HepG2 (cell line): Measurements from ENCODE around the gene DIAPH1. TPM values are rescaled to one million over a fixed set of nuclear protein-coding genes. Genes with fewer than 3 reads are reported as not detected.

Experiments used
- ATAC-seq: fragments of 200-7000 bp; cut with Tn5 transposase; 3 replicates; pipeline ENCODE4 v1.9.1; 2020; ENCODE audit warnings: mild to moderate bottlenecking, moderate library complexity
- BruUV-seq: library from RNA; stranded (reverse); fragments of 400-500 nt; replicated peaks from 2 replicates; lab custom pipeline; 2021; lab: Mats Ljungman, UMichigan
- CTCF ChIA-PET: fragments of 300-600 bp; formaldehyde crosslinking; extraction: SDS; loops from one replicate; lab custom pipeline; 2021; ENCODE audit warnings: low total read pairs, inconsistent platforms, low intra/inter-chr PET ratio; lab: Yijun Ruan, JAX
- POLR2A ChIA-PET: fragments of 350-600 bp; sonication (Branson Sonifier 250); formaldehyde crosslinking; loops from one replicate; lab custom pipeline; 2020; ENCODE audit warnings: antibody characterized with exemption, inconsistent platforms; lab: Yijun Ruan, JAX
- DNase-seq: peaks from one replicate; pipeline ENCODE4 v3.0.0-alpha.2; 2015; ENCODE audit warnings: low spot score
- FAIRE-seq: peaks from 3 replicates; lab custom pipeline; 2011; peaks lifted over from hg19 to GRCh38; lab: Jason Lieb, UNC
- H2AFZ ChIP-seq: one replicate; pipeline ENCODE4 v1.6.1; 2011; ENCODE audit warnings: low read length, inconsistent platforms
- H3K27ac ChIP-seq: fragments of 300-600 bp; 3 replicates; pipeline ENCODE4 v1.8.0; 2011; ENCODE audit warnings: mixed run types, mild to moderate bottlenecking, mixed read lengths, low read length, inconsistent platforms; ENCODE audit not compliant: insufficient read depth; ENCODE audit errors: extremely low read length
- H3K27me3 ChIP-seq, 2 experiments: fragments of 200-600 bp in 1 of 2; 2 replicates in 1 of 2; 3 replicates in 1 of 2; pipeline versions ENCODE4 v1.6.0 to v1.8.0; 2011; ENCODE audit warnings: low read length in 2 of 2, mild to moderate bottlenecking in 2 of 2, moderate library complexity in 2 of 2, inconsistent platforms in 1 of 2; ENCODE audit not compliant: insufficient read depth in 2 of 2, control insufficient read depth in 1 of 2
- H3K36me3 ChIP-seq, 2 experiments: fragments of 200-600 bp in 1 of 2; replicated peaks in 1 of 2; 2 replicates in 1 of 2; 3 replicates in 1 of 2; pipeline versions ENCODE4 v1.5.1 to v1.8.0; 2011; ENCODE audit warnings: low read length in 2 of 2, inconsistent platforms in 1 of 2; ENCODE audit not compliant: insufficient read depth in 2 of 2, control insufficient read depth in 1 of 2
- H3K4me1 ChIP-seq: 2 replicates; pipeline ENCODE4 v1.5.1; 2012; ENCODE audit warnings: low read length, inconsistent platforms; ENCODE audit not compliant: insufficient read depth
- H3K4me2 ChIP-seq: 2 replicates; pipeline ENCODE4 v1.6.0; 2011; ENCODE audit warnings: low read depth, low read length, inconsistent platforms
- H3K4me3 ChIP-seq, 3 experiments: fragments of 200-600 bp in 1 of 3; sonication (generic), shearing (Covaris generic) in 1 of 3; replicated peaks in 1 of 3; 2 replicates each; pipeline ENCODE4 v1.5.1; 2011 to 2016; ENCODE audit warnings: low read length in 3 of 3, inconsistent platforms in 2 of 3, low read depth in 2 of 3, mild to moderate bottlenecking in 2 of 3, control low read depth in 1 of 3, mixed read lengths in 1 of 3; ENCODE audit not compliant: insufficient read depth in 1 of 3
- H3K79me2 ChIP-seq: one replicate; pipeline ENCODE4 v1.6.1; 2011; ENCODE audit warnings: low read length, inconsistent platforms; ENCODE audit not compliant: insufficient read depth
- H3K9ac ChIP-seq: 2 replicates; pipeline ENCODE4 v1.6.0; 2011; ENCODE audit warnings: mild to moderate bottlenecking, low read depth, low read length, inconsistent platforms; ENCODE audit not compliant: insufficient read depth
- H3K9me3 ChIP-seq: 2 replicates; pipeline ENCODE4 v1.5.1; 2012; ENCODE audit warnings: mild to moderate bottlenecking, low read length
- H4K20me1 ChIP-seq: 2 replicates; pipeline ENCODE4 v1.6.0; 2011; ENCODE audit warnings: inconsistent platforms, mild to moderate bottlenecking, low read length, moderate library complexity; ENCODE audit not compliant: insufficient read depth
- ATM ChIP-seq: fragments of 450-650 bp; IDR thresholded peaks from 2 replicates; pipeline ENCODE4 v1.7.1; 2017; ENCODE audit warnings: mild to moderate bottlenecking, borderline replicate concordance
- GATA4 ChIP-seq: sonication (generic); IDR thresholded peaks from 2 replicates; pipeline ENCODE4 v1.6.1; 2016; ENCODE audit warnings: antibody characterized with exemption, low read depth, borderline replicate concordance
- HNRNPUL1 ChIP-seq: fragments of 200-400 bp; formaldehyde crosslinking; IDR thresholded peaks from 2 replicates; pipeline ENCODE4 v1.6.1; 2017; ENCODE audit warnings: low read depth, mild to moderate bottlenecking, low read length, moderate library complexity
- ZBTB7A ChIP-seq: sonication (generic); formaldehyde crosslinking; IDR thresholded peaks from 2 replicates; pipeline ENCODE4 v1.8.0; 2022; ENCODE audit warnings: mild to moderate bottlenecking, missing genetic modification reagents
- ZNF816 ChIP-seq: sonication (generic); formaldehyde crosslinking; IDR thresholded peaks from 2 replicates; pipeline ENCODE4 v1.8.0; 2022; ENCODE audit warnings: missing genetic modification reagents, mild to moderate bottlenecking, borderline replicate concordance
- WGBS: methylation state at CpG from one replicate; pipeline ENCODE4 v1.1.6; 2017; ENCODE audit warnings: low lambda C conversion rate; 5-methylcytosine and 5-hydroxymethylcytosine counted together
- in situ Hi-C: cut with HindIII; loops from 2 replicates; pipeline ENCODE4 v1.10.0; 2017; ENCODE audit warnings: low pct_unique_long_range_greater_than_20kb; ENCODE audit not compliant: extremely low pct_ligation_motif_present
- intact Hi-C: fragments of 100-400 bp; cut with micrococcal nuclease; formaldehyde crosslinking; loops from one replicate; pipeline ENCODE4 v1.10.0; 2022; ENCODE audit not compliant: unreplicated experiment
- polyA plus RNA-seq, 8 experiments: library from polyadenylated mRNA; depleted of rRNA in 3 of 8; stranded (reverse) in 7 of 8; unstranded in 1 of 8; fragments of >200 nt; fragmentation: Illumina TruSeq in 4 of 8; extraction: Trizol in 4 of 8; gene quantifications; 2 replicates each; pipeline versions ENCODE4 v1.2.1 to v1.2.3, GENCODE V29; 2011 to 2016; ENCODE audit warnings: low read depth in 4 of 8, missing spikeins in 1 of 8, mixed read lengths in 1 of 8; ENCODE audit not compliant: insufficient read depth in 1 of 8
- total RNA-seq, 5 experiments: library from RNA; depleted of rRNA; stranded (reverse); fragments of >200 nt; fragmentation: Illumina TruSeq; extraction: Trizol; gene quantifications; 2 replicates each; pipeline ENCODE4 v1.2.3, GENCODE V29; 2016; ENCODE audit warnings: low read depth in 1 of 5
- TF ChIP-seq, protein P1 (sequence below): sonication (generic); formaldehyde crosslinking; IDR thresholded peaks from 2 replicates; pipeline ENCODE4 v1.4.0; 2020; ENCODE audit warnings: missing genetic modification reagents
- TF ChIP-seq, protein P2 (sequence below): sonication (generic); formaldehyde crosslinking; IDR thresholded peaks from 2 replicates; pipeline ENCODE4 v1.4.0; 2020; ENCODE audit warnings: missing genetic modification reagents

The DIAPH1 gene
- total and polyA plus RNA-seq, 2 of the 13 experiments (the other 11 are each of a cell fraction or from before 2014, with no cell fraction given): 25.1 to 33.9 TPM

DNA sequence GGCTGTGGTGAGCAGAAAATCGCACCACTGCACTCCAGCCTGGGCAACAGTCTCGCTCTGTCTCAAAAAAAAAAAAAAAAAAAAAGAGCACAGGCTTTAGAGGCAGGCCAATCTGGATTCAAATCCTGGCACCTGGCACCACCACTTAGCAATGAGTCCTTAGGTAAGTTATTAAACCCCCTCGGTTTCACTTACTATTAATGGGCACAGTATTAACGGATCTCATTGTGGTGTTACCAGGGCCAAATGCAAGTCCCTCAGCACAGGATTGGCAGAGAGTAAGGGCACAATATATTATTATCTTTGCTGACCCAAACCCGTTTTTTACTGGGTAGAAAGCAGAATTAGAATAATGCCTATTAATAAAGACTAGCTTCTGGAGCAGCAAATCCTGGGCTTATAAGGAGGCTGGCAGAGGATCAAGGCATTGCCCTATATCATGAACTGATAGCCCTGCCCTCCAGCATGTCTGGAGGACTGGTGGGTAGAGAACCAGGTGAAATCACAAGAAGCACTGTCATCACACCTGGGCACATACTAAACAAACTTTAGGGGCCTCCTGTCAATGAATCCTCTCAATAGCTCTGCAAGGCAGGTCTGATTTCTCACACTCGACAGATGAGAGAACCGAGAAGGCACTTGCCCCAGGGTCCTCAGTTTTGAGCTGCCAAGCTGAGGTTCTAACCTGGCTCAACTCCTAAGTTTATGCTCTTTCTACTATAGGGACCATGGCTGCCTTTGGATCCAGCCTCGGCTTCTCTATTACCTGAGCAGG is 112.2 kb downstream of the DIAPH1 start:
- Histone ChIP-seq H3K9ac (no peak overlapping the region), H3K79me2 (no peaks in the 10 kb centered on the region), H3K9me3 (no peaks in the 10 kb centered on the region), H3K27ac (no peak overlapping the region), H3K36me3 (no peaks in the 10 kb centered on the region), H2AFZ (no peak overlapping the region), H3K27me3 (no peaks in the 10 kb centered on the region; a peak in 1 of 5 replicates), H3K4me2 (no peak overlapping the region)
- ATAC-seq: no peak
- in situ Hi-C loops (no loop called here), intact Hi-C loops (no loop called here)
- WGBS: 67% methylated on average over 6 of the region's 8 CpGs
- FAIRE-seq: no peak
- no TSS peak for BruUV-seq
- DNase-seq: no peak
- TF ChIP-seq ATM: no peak
- TF ChIP-seq ZNF816 (CRISPR knock-in tag): no peak
- no peak for TF ChIP-seq ZBTB7A
- TF ChIP-seq GATA4: no peak
- TF ChIP-seq, protein P1, sequence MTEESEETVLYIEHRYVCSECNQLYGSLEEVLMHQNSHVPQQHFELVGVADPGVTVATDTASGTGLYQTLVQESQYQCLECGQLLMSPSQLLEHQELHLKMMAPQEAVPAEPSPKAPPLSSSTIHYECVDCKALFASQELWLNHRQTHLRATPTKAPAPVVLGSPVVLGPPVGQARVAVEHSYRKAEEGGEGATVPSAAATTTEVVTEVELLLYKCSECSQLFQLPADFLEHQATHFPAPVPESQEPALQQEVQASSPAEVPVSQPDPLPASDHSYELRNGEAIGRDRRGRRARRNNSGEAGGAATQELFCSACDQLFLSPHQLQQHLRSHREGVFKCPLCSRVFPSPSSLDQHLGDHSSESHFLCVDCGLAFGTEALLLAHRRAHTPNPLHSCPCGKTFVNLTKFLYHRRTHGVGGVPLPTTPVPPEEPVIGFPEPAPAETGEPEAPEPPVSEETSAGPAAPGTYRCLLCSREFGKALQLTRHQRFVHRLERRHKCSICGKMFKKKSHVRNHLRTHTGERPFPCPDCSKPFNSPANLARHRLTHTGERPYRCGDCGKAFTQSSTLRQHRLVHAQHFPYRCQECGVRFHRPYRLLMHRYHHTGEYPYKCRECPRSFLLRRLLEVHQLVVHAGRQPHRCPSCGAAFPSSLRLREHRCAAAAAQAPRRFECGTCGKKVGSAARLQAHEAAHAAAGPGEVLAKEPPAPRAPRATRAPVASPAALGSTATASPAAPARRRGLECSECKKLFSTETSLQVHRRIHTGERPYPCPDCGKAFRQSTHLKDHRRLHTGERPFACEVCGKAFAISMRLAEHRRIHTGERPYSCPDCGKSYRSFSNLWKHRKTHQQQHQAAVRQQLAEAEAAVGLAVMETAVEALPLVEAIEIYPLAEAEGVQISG (CRISPR knock-in tag): no peak
- TF ChIP-seq HNRNPUL1: no peak
- TF ChIP-seq, protein P2, sequence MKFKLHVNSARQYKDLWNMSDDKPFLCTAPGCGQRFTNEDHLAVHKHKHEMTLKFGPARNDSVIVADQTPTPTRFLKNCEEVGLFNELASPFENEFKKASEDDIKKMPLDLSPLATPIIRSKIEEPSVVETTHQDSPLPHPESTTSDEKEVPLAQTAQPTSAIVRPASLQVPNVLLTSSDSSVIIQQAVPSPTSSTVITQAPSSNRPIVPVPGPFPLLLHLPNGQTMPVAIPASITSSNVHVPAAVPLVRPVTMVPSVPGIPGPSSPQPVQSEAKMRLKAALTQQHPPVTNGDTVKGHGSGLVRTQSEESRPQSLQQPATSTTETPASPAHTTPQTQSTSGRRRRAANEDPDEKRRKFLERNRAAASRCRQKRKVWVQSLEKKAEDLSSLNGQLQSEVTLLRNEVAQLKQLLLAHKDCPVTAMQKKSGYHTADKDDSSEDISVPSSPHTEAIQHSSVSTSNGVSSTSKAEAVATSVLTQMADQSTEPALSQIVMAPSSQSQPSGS (CRISPR knock-in tag): no peak
- TF ChIP-seq, all 625 proteins: peak for 0
- no peaks in the 10 kb centered on the region for H4K20me1 ChIP-seq
- H3K4me3 ChIP-seq: no peak overlapping the region
- ChIA-PET CTCF (no interaction called here), POLR2A (no interaction called here)
- H3K4me1 ChIP-seq: peaks cover 6% of the 10 kb centered on the region; the same call in 1 of the 2 replicates
